Mucosa of rectum (tissue), 2 donors: ENCODE results near the gene CORO7.

Source experiments
- H3K27ac ChIP-seq, 2 donors: one replicate each; pipeline ENCODE4 v1.7.0; 2013; ENCODE audit warnings: inconsistent platforms in 2 of 2, low read depth in 2 of 2, low read length in 2 of 2
- H3K27me3 ChIP-seq, 2 donors: one replicate each; pipeline ENCODE4 v1.7.0; 2013; ENCODE audit warnings: low read length in 2 of 2; ENCODE audit not compliant: control insufficient read depth in 2 of 2, insufficient read depth in 2 of 2
- H3K36me3 ChIP-seq, 2 donors: one replicate each; pipeline ENCODE4 v1.7.0; 2013; ENCODE audit warnings: low read length in 2 of 2; ENCODE audit not compliant: control insufficient read depth in 2 of 2, insufficient read depth in 2 of 2
- H3K4me1 ChIP-seq, 2 donors: one replicate each; pipeline ENCODE4 v1.7.0; 2013; ENCODE audit warnings: low read length in 2 of 2, mild to moderate bottlenecking in 1 of 2; ENCODE audit not compliant: control insufficient read depth in 2 of 2, insufficient read depth in 2 of 2
- H3K4me3 ChIP-seq, 2 donors: one replicate each; pipeline ENCODE4 v1.7.0; 2013; ENCODE audit warnings: low read length in 2 of 2
- H3K9ac ChIP-seq, 2 donors: one replicate each; pipeline ENCODE4 v1.7.0; 2013; ENCODE audit warnings: low read length in 2 of 2, low read depth in 1 of 2, mild to moderate bottlenecking in 1 of 2
- H3K9me3 ChIP-seq, 2 donors: one replicate each; pipeline ENCODE4 v1.7.0; 2013; ENCODE audit warnings: low read length in 2 of 2; ENCODE audit not compliant: control insufficient read depth in 2 of 2
- donor health status: healthy.
- donor health status: Normal muscosa, but diverticular disease.

CORO7 gene

GRCh38 chr16:4320571-4321137 is 95.7 kb downstream of the CORO7 start:
- Histone ChIP-seq H3K4me1 (peaks cover 8 to 20% of the 10 kb centered on the region in 2 donors), H3K27me3 (peaks cover 0 to 3% of the 10 kb centered on the region in 2 donors), H3K27ac (no peak overlapping the region), H3K9ac (no peak overlapping the region), H3K36me3 (no peaks in the 10 kb centered on the region), H3K9me3 (no peaks in the 10 kb centered on the region), H3K4me3 (no peak overlapping the region)

- H3K27ac ChIP-seq: peak overlapping the region in 1 of 2 donors; percentile 7
- peaks cover 11 to 23% of the 10 kb centered on the region in 2 donors for H3K4me1 ChIP-seq
- H3K4me3 ChIP-seq: no peak overlapping the region
- H3K27me3 ChIP-seq: peaks cover under 1 to 8% of the 10 kb centered on the region in 2 donors
- no peak overlapping the region for H3K9ac ChIP-seq
- H3K9me3 ChIP-seq: no peaks in the 10 kb centered on the region
- no peaks in the 10 kb centered on the region for H3K36me3 ChIP-seq
Measured at GRCh38 chr16:4319454-4320421, 96.7 kb downstream of the CORO7 start.

DNA sequence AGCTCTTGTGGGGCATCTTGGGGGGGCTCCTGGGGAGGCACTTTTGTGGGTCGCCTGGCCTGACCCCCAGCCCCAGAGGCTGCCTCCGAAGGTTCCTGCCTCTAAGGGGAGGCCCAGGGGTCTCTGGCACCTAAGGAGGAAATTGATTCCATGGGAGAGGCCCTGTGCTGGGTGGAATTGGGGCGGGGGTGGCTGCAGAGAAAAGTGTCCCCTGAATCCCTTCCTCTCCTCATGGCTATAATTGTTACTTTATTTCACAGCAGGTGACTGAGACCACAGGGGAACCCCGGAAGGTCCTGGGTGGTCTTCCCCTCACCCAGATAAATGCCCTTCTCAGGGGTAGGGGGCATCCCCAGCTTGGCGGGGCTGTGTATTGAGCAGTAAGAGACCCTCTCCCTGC is 97.4 kb downstream of the CORO7 start:
- Histone ChIP-seq H3K9me3 (no peaks in the 10 kb centered on the region), H3K4me3 (no peak overlapping the region), H3K27ac (peak overlapping the region in 1 of 2 donors; percentile 11), H3K4me1 (peaks cover 11 to 21% of the 10 kb centered on the region in 2 donors), H3K27me3 (peaks cover 7 to 16% of the 10 kb centered on the region in 2 donors), H3K9ac (no peak overlapping the region), H3K36me3 (no peaks in the 10 kb centered on the region)

GRCh38 chr16:4318451-4318910 is 97.9 kb downstream of the CORO7 start:
- peaks cover 11 to 21% of the 10 kb centered on the region in 2 donors for H3K4me1 ChIP-seq
- no peak overlapping the region for H3K9ac ChIP-seq
- peaks cover 8 to 16% of the 10 kb centered on the region in 2 donors for H3K27me3 ChIP-seq
- H3K4me3 ChIP-seq: no peak overlapping the region
- H3K9me3 ChIP-seq: no peaks in the 10 kb centered on the region
- peak overlapping the region in 1 of 2 donors; percentile 11 for H3K27ac ChIP-seq
- no peaks in the 10 kb centered on the region for H3K36me3 ChIP-seq

DNA sequence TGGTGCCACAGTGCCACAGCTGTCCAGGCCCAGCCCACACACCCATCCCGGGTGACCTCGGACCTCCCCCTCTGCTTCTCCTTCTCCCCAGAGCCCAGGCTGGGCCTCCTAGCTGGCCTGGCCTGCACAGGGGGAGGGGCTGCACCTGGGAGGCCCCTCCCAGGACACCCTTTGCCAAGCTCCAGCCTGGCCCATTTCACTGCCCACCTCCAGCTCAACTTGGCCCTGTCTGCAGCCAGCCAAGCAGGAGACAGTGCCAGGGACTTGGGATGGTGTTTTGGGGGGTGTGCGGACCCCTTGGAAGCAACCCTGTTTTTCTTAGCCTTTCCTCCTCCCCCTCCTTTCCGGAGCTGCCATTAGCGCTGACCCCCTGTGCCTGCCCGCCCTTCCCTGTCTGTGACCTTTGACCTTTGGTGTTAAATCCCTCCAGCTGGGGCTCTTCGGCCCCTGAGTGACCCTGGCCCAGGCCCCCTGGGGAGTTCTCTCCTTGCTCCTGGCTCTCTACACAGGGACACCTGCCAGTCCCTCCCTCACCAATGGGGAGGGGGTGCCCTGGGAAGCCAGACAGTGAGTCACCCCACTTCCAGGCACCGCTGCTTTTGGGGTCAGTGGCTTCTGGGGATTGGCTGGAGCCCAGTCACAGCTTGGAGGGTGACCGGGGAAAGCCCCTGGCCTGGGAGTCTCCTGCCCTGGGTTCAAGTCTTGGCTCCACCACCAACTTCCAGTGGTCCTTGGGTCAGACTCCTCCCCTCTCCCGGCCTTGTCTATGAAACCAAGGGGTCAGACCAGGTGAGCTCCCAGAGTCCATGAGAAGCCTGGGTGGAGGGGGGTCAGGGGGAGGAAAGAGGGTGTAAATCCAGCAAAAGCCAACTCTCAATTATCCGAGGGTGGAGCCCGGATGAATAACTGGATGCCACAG is 98.6 kb downstream of the CORO7 start:
- Histone ChIP-seq H3K9me3 (no peaks in the 10 kb centered on the region), H3K27me3 (peaks cover 8 to 16% of the 10 kb centered on the region in 2 donors), H3K27ac (peak overlapping the region in 1 of 2 donors; percentile 63), H3K36me3 (no peaks in the 10 kb centered on the region), H3K9ac (peak overlapping the region in 1 of 2 donors; percentile 14), H3K4me1 (peaks cover 11 to 21% of the 10 kb centered on the region in 2 donors), H3K4me3 (peak overlapping the region in 1 of 2 donors; percentile 50)

DNA sequence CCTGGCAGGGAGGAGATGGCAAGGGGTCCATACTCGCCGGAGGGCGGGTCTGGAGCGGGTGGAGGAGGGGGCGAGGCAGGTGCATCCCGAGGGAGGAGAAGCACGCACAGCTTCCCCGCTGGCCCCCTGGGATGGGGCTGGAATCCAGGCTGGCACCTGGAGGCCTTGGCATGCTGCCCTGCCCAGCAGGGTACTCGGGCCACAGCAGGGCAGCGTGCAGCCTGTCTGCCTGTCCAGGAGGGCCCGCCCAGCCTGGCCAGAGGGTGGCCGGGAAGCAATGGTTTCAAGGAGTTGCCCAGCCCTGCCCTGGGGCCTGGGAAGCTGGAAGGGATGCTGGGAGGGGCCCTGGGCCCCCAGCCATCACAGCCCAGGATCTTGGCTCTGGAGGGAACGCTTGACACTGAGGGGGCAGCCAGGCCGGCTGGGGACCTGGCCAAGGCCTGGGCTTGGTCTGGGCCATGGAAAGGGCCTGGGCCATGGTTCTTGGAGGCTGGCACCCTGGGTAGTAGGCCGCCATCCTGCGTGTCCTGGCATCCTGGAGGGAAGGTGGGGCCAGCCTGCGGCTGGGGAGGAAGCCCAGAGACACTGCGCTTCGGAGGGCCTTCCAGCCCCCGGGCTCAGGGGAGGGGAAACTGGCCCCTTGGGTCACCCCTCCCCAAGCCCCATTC is 99.4 kb downstream of the CORO7 start:
- H3K4me1 ChIP-seq: peaks cover 11 to 21% of the 10 kb centered on the region in 2 donors
- peaks cover 8 to 16% of the 10 kb centered on the region in 2 donors for H3K27me3 ChIP-seq
- H3K4me3 ChIP-seq: peak overlapping the region; percentile 43 to 50
- peak overlapping the region; percentile 15 to 63 for H3K27ac ChIP-seq
- H3K9me3 ChIP-seq: no peaks in the 10 kb centered on the region
- no peaks in the 10 kb centered on the region for H3K36me3 ChIP-seq
- H3K9ac ChIP-seq: peak overlapping the region; percentile 24 to 51

DNA sequence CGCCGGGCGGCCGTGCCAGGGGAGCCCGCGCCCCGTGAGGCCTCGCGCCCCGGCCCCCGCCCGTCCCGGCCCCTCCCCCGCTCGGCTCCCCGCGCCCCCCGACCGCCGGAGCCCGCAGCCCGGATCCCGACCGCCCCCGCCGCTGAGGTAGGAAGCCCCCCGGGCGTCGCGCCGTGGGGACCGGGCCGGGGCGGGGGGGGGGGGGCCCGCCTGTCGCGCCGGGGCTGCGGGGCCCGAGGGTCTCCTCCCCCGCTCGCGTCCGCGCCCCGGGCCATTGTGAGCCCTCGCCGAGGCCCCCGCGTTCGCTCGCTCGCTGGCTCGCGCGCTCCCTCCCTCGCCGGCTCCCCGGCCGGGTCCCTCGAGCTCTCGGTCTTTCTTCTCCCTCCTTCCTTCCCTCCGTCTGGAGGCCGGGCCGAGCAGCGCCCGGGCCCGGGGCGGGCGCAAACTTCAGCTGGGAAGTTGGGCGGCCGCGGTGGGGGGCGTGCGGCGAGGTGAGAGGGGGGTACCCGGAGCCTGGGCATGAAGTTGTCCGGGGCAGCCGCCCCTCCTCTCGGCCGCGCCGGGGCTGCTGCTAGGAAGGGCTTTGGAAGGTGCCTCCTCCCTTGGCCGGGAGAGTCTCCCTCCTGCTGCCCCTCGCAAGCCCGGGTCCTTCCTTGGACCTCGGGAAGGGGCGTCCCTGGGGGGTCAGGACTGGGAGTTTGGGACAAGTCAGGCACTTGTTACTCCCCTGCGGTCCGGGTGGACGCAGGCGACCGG is 100.1 kb downstream of the CORO7 start:
- Histone ChIP-seq H3K4me3 (peak overlapping the region; percentile 43 to 50), H3K9ac (peak overlapping the region; percentile 24 to 51), H3K4me1 (peaks cover 11 to 21% of the 10 kb centered on the region in 2 donors), H3K27me3 (peaks cover 8 to 19% of the 10 kb centered on the region in 2 donors), H3K36me3 (no peaks in the 10 kb centered on the region), H3K27ac (peak overlapping the region; percentile 15 to 63), H3K9me3 (no peaks in the 10 kb centered on the region)

- Histone ChIP-seq H3K27me3 (peaks cover 8 to 21% of the 10 kb centered on the region in 2 donors), H3K4me3 (peak within 1 kb of the TSS; percentile 50 to 60), H3K4me1 (peaks cover 11 to 20% of the 10 kb centered on the region in 2 donors), H3K27ac (peak within 1 kb of the TSS; percentile 61 to 68), H3K36me3 (no peaks in the 10 kb centered on the region), H3K9ac (peak within 1 kb of the TSS; percentile 38 to 51), H3K9me3 (no peaks in the 10 kb centered on the region)
Measured at GRCh38 chr16:4315186-4316107, 100.9 kb downstream of the CORO7 start, which contains the start of gene GLIS2. Gene GLIS2 (plus strand): TSS chr16:4316067. CDS start chr16:4332281, 16,214 bp downstream.
